ENCODE measurements around the gene NFIA.

NFIA gene

GRCh38 chr1:61386323-61386722, 304.0 kb downstream of the NFIA start:
- no peak for DNase-seq

DNA sequence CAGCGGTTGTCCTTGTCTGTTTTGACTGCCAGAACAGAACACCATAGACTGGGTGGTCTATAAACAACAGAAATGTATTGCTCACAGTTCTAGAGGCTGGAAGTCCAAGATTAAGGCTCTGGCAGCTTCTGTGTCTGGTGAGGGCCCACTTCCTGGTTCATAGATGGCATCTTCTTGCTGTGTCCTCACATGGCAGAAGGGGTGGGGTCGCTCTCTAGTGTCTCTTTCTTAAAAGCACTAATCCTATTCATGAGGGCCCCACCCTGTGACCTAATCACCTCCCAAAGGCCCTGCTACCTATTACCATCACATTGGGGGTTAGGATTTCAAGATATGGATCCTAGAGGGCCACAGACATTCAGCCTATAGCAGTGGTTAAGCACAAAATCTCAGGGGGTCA, 304.4 kb downstream of the NFIA start:
- DNase-seq: no peak

DNA sequence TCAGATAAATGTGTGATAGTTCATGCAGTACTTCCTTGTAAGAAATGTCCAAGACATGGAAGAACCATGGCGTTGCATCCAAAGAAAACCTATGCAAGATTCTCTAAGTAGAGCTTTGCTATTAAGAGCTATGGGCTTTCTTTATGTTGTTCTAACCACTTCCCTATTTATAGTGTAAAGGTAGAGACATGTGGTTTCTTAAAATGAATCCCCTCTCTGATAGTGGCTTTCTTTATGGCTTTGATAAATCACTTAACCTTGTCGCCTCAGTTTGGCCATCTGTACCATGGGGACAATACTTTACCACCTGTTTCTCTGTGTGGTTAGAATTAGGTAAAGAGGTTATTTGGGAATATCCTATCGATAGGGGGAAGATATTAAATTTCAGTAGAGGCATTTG, 305.5 kb downstream of the NFIA start:
- no peak for DNase-seq

DNA sequence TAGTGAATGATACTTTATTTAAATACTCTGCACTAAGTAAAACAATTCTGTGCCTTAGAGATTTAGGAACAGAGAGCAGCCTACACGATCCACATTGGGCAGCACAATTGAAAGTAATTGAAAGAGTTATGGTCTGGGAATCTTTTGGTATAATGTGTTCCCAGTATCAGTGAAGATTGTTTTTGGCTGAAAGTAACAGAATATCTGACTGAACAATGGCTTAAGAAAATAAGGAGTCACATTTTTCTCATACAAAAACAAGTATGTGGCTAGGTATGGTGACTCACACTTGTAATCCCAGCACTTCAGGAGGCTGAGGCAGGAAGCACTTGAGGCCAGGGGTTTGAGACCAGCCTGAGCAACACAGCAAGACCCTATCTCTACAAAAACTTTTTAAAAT, 306.2 kb downstream of the NFIA start:
- DNase-seq: no peak

GRCh38 chr1:61389194-61389925, 307.0 kb downstream of the NFIA start:
- DNase-seq: no peak

DNA sequence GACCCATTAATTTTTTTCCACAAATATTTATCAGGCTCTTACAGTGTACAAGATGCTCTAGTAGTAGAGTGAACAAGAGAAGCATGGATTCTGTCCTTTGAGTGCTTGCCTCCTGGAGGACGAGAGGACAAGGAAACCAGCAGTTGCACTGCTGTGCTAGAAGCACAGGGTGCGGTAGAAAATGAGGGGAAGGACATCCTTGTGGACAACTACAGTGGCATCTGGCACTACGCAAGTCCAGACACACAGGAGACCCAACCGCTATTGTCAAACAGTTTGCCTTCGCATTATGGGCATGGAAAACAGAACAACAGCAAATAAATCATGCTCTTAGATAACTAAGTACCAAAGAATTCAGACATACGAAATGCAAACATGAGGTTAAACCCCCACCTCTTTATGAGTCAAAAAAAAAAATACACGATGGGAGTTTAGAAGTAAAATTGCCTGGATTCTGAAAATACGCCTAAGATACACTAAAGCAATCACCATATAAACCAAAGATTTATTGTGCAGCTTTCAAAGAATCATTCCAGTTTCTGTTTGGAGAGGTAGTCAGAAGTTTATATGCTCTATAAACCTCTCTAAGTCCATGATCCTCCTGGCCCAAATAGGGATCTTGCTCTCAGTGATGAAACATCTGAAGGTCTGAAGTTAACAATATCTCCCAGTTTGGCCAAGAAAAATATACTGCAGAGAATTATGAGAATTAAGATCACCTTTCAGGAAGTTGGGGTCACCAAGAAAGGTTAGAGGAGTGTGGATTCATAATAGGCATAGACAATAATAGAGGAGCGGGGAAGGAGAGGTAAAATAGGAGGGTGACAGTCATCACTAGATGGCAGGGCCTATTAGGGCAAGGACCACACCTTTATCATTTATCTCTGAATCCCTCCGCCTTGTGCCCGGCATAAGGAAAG, 307.8 kb downstream of the NFIA start:
- no peak for DNase-seq

GRCh38 chr1:61391730-61392129, 309.4 kb downstream of the NFIA start:
- no peak for DNase-seq

DNA sequence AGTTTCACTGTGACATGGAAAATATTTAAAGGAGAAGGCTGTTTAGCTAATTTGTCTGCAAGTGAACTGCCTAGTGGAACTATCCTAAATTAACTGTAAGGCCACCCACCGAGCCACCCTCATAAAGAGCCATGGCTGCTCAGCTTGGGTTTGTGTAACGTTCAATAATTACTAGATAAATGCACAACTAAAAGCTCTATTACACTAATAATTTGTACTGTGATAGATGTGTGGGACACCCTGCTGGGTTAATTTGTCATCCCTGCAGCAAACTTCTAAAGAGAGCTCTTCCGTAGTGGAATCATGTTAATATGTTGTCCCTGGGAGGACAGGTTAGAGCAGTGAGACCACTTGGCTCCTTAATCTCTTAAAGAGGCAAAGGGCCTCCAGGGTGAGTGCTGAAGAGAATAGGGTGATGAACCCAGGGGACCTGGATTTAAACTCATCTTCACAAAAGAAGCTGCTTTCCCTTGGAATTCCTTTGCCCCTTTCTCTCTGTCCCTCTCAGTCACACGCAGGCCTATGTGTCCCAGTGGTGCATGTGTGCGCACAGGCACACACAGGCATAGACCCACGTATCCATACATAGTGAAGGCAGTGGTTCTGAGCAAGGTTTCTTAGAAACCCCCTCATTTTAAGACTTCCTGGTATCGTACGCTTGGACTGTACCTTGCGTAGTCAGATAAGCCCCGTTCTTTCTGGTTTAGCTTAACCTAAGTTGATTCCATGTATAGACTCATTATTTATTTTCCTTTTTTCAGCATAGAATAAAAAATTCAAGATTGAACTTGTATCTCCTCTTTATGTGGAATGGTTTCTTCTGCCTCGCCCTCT, 310.3 kb downstream of the NFIA start:
- no peak for DNase-seq

GRCh38 chr1:61393575-61393974, 311.2 kb downstream of the NFIA start:
- no peak for DNase-seq

GRCh38 chr1:61395146-61395800, 312.9 kb downstream of the NFIA start:
- no peak for DNase-seq

- DNase-seq: no peak
These were observed 315.1 kb downstream of the NFIA start for GRCh38 chr1:61397495-61397894.

GRCh38 chr1:61397935-61398334, 315.6 kb downstream of the NFIA start:
- DNase-seq: no peak

GRCh38 chr1:61399199-61399598, 316.8 kb downstream of the NFIA start:
- DNase-seq: no peak

DNA sequence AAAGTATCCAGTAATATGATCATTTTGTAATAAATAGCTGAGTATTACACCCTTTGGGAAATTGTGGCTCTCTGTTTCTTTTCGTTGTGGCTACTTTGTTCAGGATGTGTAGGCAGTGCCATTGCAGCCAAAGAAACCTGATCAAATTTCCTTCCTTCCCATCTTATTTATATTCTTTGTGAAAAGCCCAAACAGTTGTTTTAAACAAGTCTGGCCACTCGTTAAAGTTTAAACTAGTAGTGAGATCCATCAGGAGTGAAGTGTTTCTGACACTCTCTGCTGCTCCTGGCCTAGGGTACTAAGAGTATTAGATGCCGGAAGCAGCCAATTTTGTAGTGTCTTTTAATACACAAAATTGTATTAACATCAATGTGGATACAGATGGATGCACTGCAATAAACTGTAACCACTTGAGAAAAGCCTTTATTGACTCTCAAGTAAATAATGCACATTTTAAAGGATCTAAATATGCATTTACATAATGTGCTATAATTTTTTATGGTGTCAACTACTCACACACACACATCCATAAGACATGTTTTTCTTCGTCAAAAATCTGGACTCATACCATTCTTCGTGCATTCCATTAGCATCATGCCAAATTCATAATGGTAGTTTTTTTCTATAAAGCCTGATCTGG, 317.9 kb downstream of the NFIA start:
- DNase-seq: no peak

DNA sequence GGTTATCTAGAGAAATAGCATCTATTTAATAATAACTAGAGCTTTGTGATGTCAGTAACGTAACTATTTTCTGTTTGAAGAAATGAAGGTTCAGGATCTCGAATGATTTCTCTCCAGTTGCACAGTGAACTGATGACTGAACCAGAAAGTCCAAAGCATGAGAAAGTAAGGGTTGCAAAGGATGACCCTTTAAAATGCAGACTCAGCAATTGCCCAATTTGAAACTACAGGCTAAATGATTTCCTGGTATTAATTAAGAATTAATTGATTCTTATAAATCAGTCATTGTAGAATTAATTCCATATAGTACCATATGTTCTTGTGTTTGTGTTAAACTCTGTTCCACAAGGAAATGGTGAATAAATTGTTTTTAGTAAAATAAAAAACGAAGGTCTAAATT, 318.6 kb downstream of the NFIA start:
- no peak for DNase-seq

DNA sequence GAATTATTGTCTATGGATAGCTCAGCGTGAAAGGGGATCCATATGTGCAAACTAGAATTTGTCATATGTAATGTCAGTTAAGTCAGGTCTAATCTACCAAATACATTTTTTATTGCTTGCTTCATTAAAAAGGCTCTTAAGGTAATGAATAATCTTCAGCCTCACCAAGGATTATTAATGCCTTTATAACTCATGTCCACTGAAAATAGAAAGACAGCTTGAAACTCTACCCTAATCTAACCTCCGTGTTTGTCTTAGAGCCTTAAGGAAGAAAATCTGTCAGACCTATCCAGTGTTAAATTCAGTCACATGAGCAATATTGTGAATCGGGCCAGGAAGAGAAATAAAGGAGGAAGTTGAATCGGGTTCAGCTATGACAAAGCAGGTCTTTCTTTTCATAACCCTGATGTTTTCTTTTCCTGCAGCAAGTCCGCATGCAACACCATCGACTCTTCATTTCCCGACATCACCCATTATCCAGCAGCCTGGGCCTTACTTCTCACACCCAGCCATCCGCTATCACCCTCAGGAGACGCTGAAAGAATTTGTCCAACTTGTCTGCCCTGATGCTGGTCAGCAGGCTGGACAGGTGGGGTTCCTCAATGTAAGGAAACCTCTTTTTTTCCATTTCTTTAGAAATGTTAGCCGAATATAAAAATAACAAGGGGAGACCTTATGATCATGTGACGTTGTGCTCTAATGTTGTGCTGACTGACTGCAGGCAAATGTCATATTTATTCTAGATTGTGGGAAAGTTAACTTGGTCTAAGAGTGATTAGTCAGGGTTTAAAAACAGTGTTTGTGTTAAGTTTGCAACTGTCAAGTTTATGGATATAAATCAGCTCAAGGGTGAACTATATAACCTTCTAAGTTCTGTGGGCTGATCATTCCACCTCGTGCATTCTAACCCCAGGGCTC, 321.6 kb downstream of the NFIA start:
- DNase-seq: no peak

GRCh38 chr1:61404597-61405376, 322.4 kb downstream of the NFIA start:
- no peak for DNase-seq

GRCh38 chr1:61406467-61406866, 324.1 kb downstream of the NFIA start:
- DNase-seq: no peak

DNA sequence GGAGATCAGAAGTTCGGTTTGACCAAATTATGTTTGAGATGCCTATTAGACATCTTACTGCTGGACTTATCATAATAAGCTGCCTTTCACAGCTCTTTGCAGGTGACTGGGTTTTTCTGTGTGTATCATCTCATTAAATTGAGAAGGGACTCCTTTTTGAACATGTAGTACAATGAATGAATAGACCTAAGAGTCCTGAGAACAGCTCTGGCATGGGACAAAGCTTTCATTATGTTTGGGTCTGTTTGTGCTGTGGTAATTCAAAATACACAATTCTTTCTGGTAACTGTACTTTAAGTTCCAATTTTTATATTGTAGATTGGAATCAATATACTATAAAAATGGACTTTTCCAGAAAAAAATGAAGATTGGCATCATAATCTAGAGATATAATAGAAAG, 330.2 kb downstream of the NFIA start:
- no peak for DNase-seq

DNA sequence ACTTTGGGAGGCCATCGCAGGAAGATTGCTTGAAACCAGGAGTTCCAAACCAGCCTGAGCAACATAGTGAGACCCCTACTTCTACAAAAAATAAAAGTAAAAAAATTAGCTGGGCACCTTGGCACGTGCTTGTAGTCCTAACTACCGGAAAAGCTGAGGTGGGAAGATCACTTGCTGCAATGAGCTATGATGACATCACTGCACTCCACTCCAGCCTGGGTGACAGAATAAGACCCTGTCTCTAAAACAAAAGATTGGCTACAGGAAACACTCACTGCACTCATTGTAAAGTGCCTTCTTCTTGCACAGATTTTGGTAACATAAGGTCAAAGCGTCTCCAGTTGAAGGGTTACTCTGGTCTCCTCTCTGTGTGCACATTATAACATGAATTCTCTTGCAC, 336.8 kb downstream of the NFIA start:
- DNase-seq: no peak

All from bone marrow (tissue), 2 donors.